ENCODE data around the gene LHFPL2.
"Not testable (repeated sequence)": the region's sequence is repeated elsewhere in the genome, so short reads cannot be mapped to it uniquely, and the experiment has no call there.

LHFPL2 gene

DNA sequence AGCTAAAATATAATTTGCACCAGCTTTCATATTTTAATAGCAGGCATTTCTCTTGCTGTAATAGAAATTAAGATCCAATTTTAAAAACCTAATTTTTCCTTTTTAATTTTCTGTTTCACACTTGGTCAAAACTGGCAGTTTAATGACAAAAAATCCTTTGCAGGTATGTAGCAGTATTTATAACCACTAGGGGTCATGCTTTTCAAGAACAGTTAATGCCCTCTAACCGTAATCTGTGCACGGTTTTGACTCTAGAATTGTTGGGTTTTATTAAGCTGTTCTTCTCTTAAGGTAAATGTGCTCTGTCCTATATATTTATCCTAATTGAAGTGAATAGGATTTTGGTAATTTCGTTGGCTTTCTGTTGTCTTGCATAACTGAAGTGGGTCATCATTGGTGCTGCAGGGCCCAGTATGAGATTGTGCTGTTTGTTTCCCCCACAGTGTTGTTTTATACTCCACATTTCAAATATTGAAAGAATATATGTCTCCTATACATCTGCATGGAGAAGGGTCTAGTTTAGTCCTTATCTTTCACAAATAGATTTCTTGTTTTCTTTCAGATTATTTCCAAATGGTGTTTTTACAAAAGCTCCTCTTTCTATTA is 180.7 kb downstream of the LHFPL2 start:
- no peak for DNase-seq (ENCODE audit: low read depth in 2 of 2)

DNA sequence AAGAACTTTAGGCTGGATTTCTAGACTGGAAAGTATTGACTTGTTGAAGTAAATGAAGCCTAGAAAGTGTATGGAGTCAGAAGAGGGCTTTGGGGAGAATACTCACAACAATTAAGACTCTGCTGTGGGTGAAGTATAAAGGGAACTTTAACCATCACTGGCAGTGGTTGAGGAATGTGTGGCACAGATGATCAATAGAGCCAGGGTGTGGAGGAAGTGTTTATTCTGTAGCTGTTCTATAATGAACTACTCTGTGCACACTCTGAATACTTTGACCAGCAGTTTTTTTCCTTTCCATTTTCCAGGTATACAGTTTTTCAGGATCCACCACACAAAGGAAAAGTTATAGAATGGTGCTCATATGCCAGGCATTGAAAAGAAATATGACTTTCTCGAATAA is 181.4 kb downstream of the LHFPL2 start:
- DNase-seq (ENCODE audit: low read depth in 2 of 2) = no peak

DNA sequence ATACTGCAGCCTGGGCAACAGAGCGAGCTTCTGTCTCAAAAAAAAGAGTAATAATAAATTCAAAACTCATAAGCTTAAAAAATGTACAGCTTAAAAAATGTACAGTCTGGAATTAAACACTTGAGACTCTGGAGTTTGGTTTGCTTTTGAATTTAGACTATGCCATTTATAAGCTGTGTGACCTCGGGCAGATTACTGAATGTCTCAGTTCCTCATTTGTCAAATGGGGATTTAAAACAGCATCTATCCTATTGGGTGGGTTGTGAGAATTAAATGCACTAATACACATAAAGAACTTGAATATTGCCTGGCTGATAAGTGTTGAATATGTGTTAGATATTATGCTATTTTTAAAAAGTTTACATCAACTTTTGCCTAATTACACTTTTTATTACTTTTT is 189.7 kb downstream of the LHFPL2 start:
- no peak for DNase-seq (ENCODE audit: low read depth in 2 of 2)

DNA sequence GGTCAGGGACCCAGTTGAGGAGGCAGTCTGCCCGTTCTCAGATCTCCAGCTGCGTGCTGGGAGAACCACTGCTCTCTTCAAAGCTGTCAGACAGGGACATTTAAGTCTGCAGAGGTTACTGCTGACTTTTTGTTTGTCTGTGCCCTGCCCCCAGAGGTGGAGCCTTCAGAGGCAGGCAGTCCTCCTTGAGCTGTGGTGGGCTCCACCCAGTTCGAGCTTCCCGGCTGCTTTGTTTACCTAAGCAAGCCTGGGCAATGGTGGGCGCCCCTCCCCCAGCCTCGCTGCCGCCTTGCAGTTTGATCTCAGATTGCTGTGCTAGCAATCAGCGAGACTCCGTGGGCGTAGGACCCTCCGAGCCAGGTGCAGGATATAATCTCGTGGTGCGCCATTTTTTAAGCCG is 191.1 kb downstream of the LHFPL2 start:
- not testable (repeated sequence) for DNase-seq (ENCODE audit: low read depth in 2 of 2)

DNA sequence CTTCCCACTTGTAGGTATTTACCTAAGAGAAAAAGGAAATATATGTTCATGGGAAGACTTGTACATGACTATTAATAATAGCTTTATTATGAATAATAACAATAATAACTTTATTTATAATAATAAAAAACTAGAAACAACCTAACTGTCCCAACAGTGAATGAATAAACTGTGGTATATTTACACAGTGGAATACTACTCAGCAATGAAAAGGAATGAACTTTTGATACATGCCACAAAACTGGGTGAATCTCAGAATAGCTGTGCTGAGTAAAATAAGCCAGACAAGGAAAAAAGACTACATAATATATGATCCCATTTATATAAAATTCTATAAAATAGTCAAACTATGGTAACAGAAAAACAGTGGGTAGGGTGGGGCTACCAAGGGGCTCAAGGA is 199.5 kb downstream of the LHFPL2 start:
- no peak for DNase-seq (ENCODE audit: low read depth in 2 of 2)

DNA sequence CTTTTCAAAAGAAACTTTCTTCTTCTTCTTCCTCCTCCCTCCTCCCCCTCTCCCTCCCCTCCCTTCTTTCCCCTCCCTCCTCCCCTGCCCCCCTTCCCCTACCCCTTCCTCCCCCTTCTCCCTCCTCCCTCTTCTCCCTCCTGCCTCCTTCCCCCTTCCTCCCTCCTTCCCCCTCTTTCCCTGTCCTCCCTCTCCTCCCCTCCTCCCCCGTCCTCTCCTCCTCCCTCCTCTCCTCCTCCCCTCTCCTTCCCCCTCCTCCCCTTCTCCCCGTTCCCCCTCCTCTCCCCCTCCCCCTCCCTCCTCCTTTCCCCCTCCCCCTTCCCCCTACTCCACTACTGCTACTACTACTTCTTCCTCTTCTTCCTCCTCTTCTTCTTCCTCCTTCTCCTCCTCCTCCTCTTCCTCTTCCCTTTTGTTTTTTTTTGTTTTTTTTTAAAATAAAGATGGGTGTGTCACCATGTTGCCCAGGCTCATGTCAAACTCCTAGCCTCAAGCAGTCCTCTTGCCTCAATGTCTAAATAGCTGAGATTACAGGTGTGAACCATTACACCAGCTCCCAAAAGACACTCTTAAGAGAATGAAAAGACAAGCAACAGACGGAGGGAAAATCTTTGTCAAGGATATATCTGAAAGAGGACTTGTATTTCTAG is 200.7 kb downstream of the LHFPL2 start:
- no peak for DNase-seq (ENCODE audit: low read depth in 2 of 2)

Data from stimulated activated CD8-positive, alpha-beta memory T cell treated with anti-CD3 and anti-CD28 coated beads, Interleukin-7, amount 100 ng/mL, for 4 hours (primary cell).